Measurements from ENCODE around the gene RCAN2. TPM values are rescaled to one million over a fixed set of nuclear protein-coding genes. Genes with fewer than 3 reads are reported as not detected.

Gene RCAN2
- total RNA-seq, 1 donor from 2014 or later = 4.6 TPM

GRCh38 chr6:46456297-46456696 lies 35.0 kb downstream of the RCAN2 start:
- Mint-ChIP-seq H3K36me3 (no peaks in the 10 kb centered on the region), H3K4me3 (no peak overlapping the region), H3K27ac (no peak overlapping the region), H3K9me3 (no peaks in the 10 kb centered on the region), H3K27me3 (no peaks in the 10 kb centered on the region), H3K4me1 (ENCODE audit: unreplicated experiment) (peaks cover 4% of the 10 kb centered on the region)
- no peak for TF ChIP-seq CTCF (conservative IDR thresholded peaks at IDR 0.05)
- DNase-seq (ENCODE audit: extremely low spot score, unreplicated experiment) = no peak

GRCh38 chr6:46454691-46455090 lies 36.6 kb downstream of the RCAN2 start:
- Mint-ChIP-seq H3K36me3 (no peaks in the 10 kb centered on the region), H3K4me3 (no peak overlapping the region), H3K9me3 (peaks cover 4% of the 10 kb centered on the region), H3K27ac (no peak overlapping the region), H3K4me1 (ENCODE audit: unreplicated experiment) (peaks cover 4% of the 10 kb centered on the region), H3K27me3 (no peaks in the 10 kb centered on the region)
- no peak for TF ChIP-seq CTCF (conservative IDR thresholded peaks at IDR 0.05)
- DNase-seq (ENCODE audit: extremely low spot score, unreplicated experiment) = no peak

GRCh38 chr6:46453741-46454316 lies 37.4 kb downstream of the RCAN2 start:
- no peak overlapping the region for H3K27ac Mint-ChIP-seq
- peaks cover 4% of the 10 kb centered on the region for H3K4me1 Mint-ChIP-seq (ENCODE audit: unreplicated experiment)
- H3K9me3 Mint-ChIP-seq = peaks cover 4% of the 10 kb centered on the region
- H3K27me3 Mint-ChIP-seq = no peaks in the 10 kb centered on the region
- DNase-seq (ENCODE audit: extremely low spot score, unreplicated experiment) = no peak
- H3K36me3 Mint-ChIP-seq = no peaks in the 10 kb centered on the region
- no peak for TF ChIP-seq CTCF (conservative IDR thresholded peaks at IDR 0.05)
- H3K4me3 Mint-ChIP-seq = no peak overlapping the region

GRCh38 chr6:46453216-46453615 lies 38.0 kb downstream of the RCAN2 start:
- H3K9me3 Mint-ChIP-seq = peaks cover 4% of the 10 kb centered on the region
- DNase-seq (ENCODE audit: extremely low spot score, unreplicated experiment) = no peak
- TF ChIP-seq CTCF (conservative IDR thresholded peaks at IDR 0.05) = no peak
- no peak overlapping the region for H3K27ac Mint-ChIP-seq
- H3K4me1 Mint-ChIP-seq (ENCODE audit: unreplicated experiment) = peaks cover 4% of the 10 kb centered on the region
- H3K4me3 Mint-ChIP-seq = no peak overlapping the region
- no peaks in the 10 kb centered on the region for H3K27me3 Mint-ChIP-seq
- no peaks in the 10 kb centered on the region for H3K36me3 Mint-ChIP-seq

- H3K36me3 Mint-ChIP-seq = no peaks in the 10 kb centered on the region
- peaks cover 8% of the 10 kb centered on the region for H3K9me3 Mint-ChIP-seq
- H3K27ac Mint-ChIP-seq = no peak overlapping the region
- no peak for TF ChIP-seq CTCF (conservative IDR thresholded peaks at IDR 0.05)
- DNase-seq (ENCODE audit: extremely low spot score, unreplicated experiment) = no peak
- peaks cover 4% of the 10 kb centered on the region for H3K4me1 Mint-ChIP-seq (ENCODE audit: unreplicated experiment)
- no peak overlapping the region for H3K4me3 Mint-ChIP-seq
- H3K27me3 Mint-ChIP-seq = no peaks in the 10 kb centered on the region
Observed at GRCh38 chr6:46452312-46452917, 38.8 kb downstream of the RCAN2 start.

Data from type B pancreatic cell (in vitro differentiated cells).